Astrocyte (in vitro differentiated cells and primary cell): Measurements from ENCODE around the gene PRIM1. TPM values are rescaled to one million over a fixed set of nuclear protein-coding genes. Genes with fewer than 3 reads are reported as not detected.

Experiments
- DNase-seq: peaks from one replicate; pipeline ENCODE4 v3.0.0-alpha.2; 2010; ENCODE audit warnings: low read depth
- FAIRE-seq: peaks from 2 replicates; lab custom pipeline; 2011; peaks lifted over from hg19 to GRCh38; lab: Jason Lieb, UNC
- H2AFZ ChIP-seq: 2 replicates; pipeline ENCODE4 v1.6.0; 2012; ENCODE audit warnings: low read depth, low read length, inconsistent platforms
- H3K27ac ChIP-seq: 2 replicates; pipeline ENCODE4 v1.5.1; 2011; ENCODE audit warnings: low read depth, low read length, inconsistent platforms
- H3K27me3 ChIP-seq: 2 replicates; pipeline ENCODE4 v1.6.0; 2011; ENCODE audit warnings: low read length, inconsistent platforms; ENCODE audit not compliant: insufficient read depth
- H3K36me3 ChIP-seq: 2 replicates; pipeline ENCODE4 v1.5.1; 2011; ENCODE audit warnings: low read length, inconsistent platforms; ENCODE audit not compliant: insufficient read depth
- H3K4me1 ChIP-seq: 2 replicates; pipeline ENCODE4 v1.5.1; 2011; ENCODE audit warnings: low read length, inconsistent platforms; ENCODE audit not compliant: insufficient read depth
- H3K4me2 ChIP-seq: 2 replicates; pipeline ENCODE4 v1.6.0; 2012; ENCODE audit warnings: low read length, inconsistent platforms
- H3K4me3 ChIP-seq: 2 replicates; pipeline ENCODE4 v1.5.1; 2011; ENCODE audit warnings: low read depth, mild to moderate bottlenecking, low read length, inconsistent platforms; ENCODE audit not compliant: insufficient read depth
- H3K79me2 ChIP-seq: 2 replicates; pipeline ENCODE4 v1.6.0; 2012; ENCODE audit warnings: mild to moderate bottlenecking, low read length, inconsistent platforms; ENCODE audit not compliant: insufficient read depth
- H3K9ac ChIP-seq: 2 replicates; pipeline ENCODE4 v1.6.0; 2012; ENCODE audit warnings: mild to moderate bottlenecking, low read length, inconsistent platforms
- H3K9me3 ChIP-seq: 2 replicates; pipeline ENCODE4 v1.5.1; 2012; ENCODE audit warnings: low read depth, mild to moderate bottlenecking, low read length, inconsistent platforms; ENCODE audit not compliant: insufficient read depth
- H4K20me1 ChIP-seq: 2 replicates; pipeline ENCODE4 v1.6.0; 2012; ENCODE audit warnings: low read length, inconsistent platforms; ENCODE audit not compliant: insufficient read depth
- H3K27ac Mint-ChIP-seq: one replicate; pipeline ENCODE4 v1.8.0; 2021; ENCODE audit warnings: mild to moderate bottlenecking, mixed read lengths; ENCODE audit not compliant: unreplicated experiment
- H3K27me3 Mint-ChIP-seq: one replicate; pipeline ENCODE4 v1.8.0; 2021; ENCODE audit warnings: low read depth, mixed read lengths; ENCODE audit not compliant: unreplicated experiment
- H3K36me3 Mint-ChIP-seq: one replicate; pipeline ENCODE4 v1.8.0; 2021; ENCODE audit warnings: low read depth, mixed read lengths; ENCODE audit not compliant: unreplicated experiment
- H3K4me1 Mint-ChIP-seq: one replicate; pipeline ENCODE4 v1.8.0; 2021; ENCODE audit warnings: low read depth, mixed read lengths; ENCODE audit not compliant: unreplicated experiment
- H3K4me3 Mint-ChIP-seq: one replicate; pipeline ENCODE4 v1.8.0; 2021; ENCODE audit warnings: mild to moderate bottlenecking, moderate library complexity, mixed read lengths; ENCODE audit not compliant: unreplicated experiment
- H3K9me3 Mint-ChIP-seq: one replicate; pipeline ENCODE4 v1.8.0; 2021; ENCODE audit warnings: mild to moderate bottlenecking, mixed read lengths; ENCODE audit not compliant: unreplicated experiment
- EZH2 ChIP-seq: IDR thresholded peaks from 2 replicates; pipeline ENCODE4 v1.6.1; 2012; ENCODE audit warnings: mild to moderate bottlenecking, low read length, inconsistent platforms; ENCODE audit not compliant: insufficient read depth
- total RNA-seq: library from RNA; stranded (reverse); gene quantifications from 2 replicates; pipeline ENCODE4 v1.2.1, GENCODE V29; 2021

Gene PRIM1
- total RNA-seq, 1 donor from 2014 or later, result 2.6 TPM

DNA sequence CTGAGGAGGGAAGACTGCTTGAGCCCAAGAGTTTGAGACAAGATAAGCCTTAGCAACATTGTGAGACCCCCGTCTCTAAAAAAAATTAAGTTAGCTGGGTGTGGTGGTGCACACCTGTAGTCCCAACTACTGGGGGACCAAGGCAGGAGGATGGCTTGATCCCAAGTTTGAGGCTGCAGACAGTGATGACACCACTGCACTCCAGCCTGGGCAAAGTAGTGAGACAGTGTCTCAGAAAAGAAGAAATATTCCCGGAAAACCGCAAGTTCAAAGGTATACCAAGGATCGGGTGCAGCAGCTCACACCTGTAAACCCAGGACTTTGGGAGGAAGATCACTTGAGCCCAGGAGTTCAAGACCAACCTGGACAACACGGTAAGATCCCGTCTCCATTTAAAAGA is 69.8 kb downstream of the PRIM1 start:
- no peak overlapping the region for H3K4me2 ChIP-seq
- no peaks in the 10 kb centered on the region for H3K27me3 ChIP-seq
- FAIRE-seq (no peak), DNase-seq (no peak)
- no peak overlapping the region for H3K27ac Mint-ChIP-seq
- H3K36me3 Mint-ChIP-seq, result peaks cover 3% of the 10 kb centered on the region
- H3K9me3 ChIP-seq, result no peaks in the 10 kb centered on the region
- no peak overlapping the region for H2AFZ ChIP-seq
- peaks cover 12% of the 10 kb centered on the region for H3K4me1 Mint-ChIP-seq
- H3K36me3 ChIP-seq, result peaks cover 2% of the 10 kb centered on the region
- peaks cover 96% of the 10 kb centered on the region for H4K20me1 ChIP-seq
- TF ChIP-seq EZH2, result no peak
- no peak overlapping the region for H3K4me3 ChIP-seq
- H3K27me3 Mint-ChIP-seq, result no peaks in the 10 kb centered on the region
- H3K9me3 Mint-ChIP-seq, result no peaks in the 10 kb centered on the region
- H3K9ac ChIP-seq, result no peak overlapping the region
- no peak overlapping the region for H3K27ac ChIP-seq
- peaks cover 9% of the 10 kb centered on the region for H3K4me1 ChIP-seq
- peaks cover 100% of the 10 kb centered on the region for H3K79me2 ChIP-seq
- H3K4me3 Mint-ChIP-seq, result peak overlapping the region; percentile 27

Other genes with a start within 250 kb of the PRIM1 start
- gene RBMS2, start 230.5 kb downstream of the PRIM1 start, total RNA-seq, result 88.3 and 111 TPM in 2 replicates
- 105 and 107 TPM in 2 replicates for gene BAZ2A, start 122.0 kb downstream of the PRIM1 start, total RNA-seq
- gene ATP5F1B, start 106.3 kb downstream of the PRIM1 start, total RNA-seq, result 714 and 731 TPM in 2 replicates
- 206 and 226 TPM in 2 replicates for gene PTGES3, start 64.0 kb downstream of the PRIM1 start, total RNA-seq
- gene NACA, start 27.0 kb downstream of the PRIM1 start, total RNA-seq, result 632 and 680 TPM in 2 replicates
- gene HSD17B6, start 11.0 kb upstream of the PRIM1 start, total RNA-seq, result 1.9 and 5.1 TPM in 2 replicates
- 0.17 TPM in 1 of 2 replicates, not detected in the other for gene SDR9C7, start 182.1 kb upstream of the PRIM1 start, total RNA-seq
- gene RDH16, start 205.3 kb upstream of the PRIM1 start, total RNA-seq, result 0.31 and 0.32 TPM in 2 replicates